Measurements from ENCODE around the gene HAO2.

- TF ChIP-seq PATZ1 (CRISPR knock-in tag; IDR thresholded peaks at IDR 0.05; ENCODE audit: borderline replicate concordance) (no peak), ZFP3 (CRISPR knock-in tag; IDR thresholded peaks at IDR 0.05) (no peak), ZC3H10 (CRISPR knock-in tag; IDR thresholded peaks at IDR 0.05) (no peak)
These were observed 44.4 kb upstream of the HAO2 start for GRCh38 chr1:119324198-119324597.

All from SK-N-SH treated with all-trans-retinoic acid at 6 μM for 48 hours (cell line).